Measurements from ENCODE around the gene MBD3L2B.
"Not testable (repeated sequence)": the region's sequence is repeated elsewhere in the genome, so short reads cannot be mapped to it uniquely, and the experiment has no call there.

Gene MBD3L2B

GRCh38 chr19:7021331-7021730, at the start of gene MBD3L2B:
MBD3L2B (minus strand) TSS chr19:7021431; CDS start chr19:7021397, 34 bp downstream.
- H3K27ac ChIP-seq, result not testable (repeated sequence)

GRCh38 chr19:7069904-7070226, 48.6 kb upstream of the MBD3L2B start:
- peak overlapping the region; percentile 82 for H3K27ac ChIP-seq
- TF ChIP-seq CTCF (IDR thresholded peaks at IDR 0.05) (no peak), ZFX (IDR thresholded peaks at IDR 0.05; ENCODE audit: borderline replicate concordance) (no peak)

GRCh38 chr19:7069042-7069903, 48.0 kb upstream of the MBD3L2B start, which contains the start of gene ZNF557:
ZNF557 (plus strand) TSS chr19:7069703; CDS start chr19:7075075, 5,372 bp downstream.
- TF ChIP-seq CTCF (IDR thresholded peaks at IDR 0.05) (no peak), ZFX (IDR thresholded peaks at IDR 0.05; ENCODE audit: borderline replicate concordance) (no peak)
- peak within 1 kb of the TSS; percentile 82 for H3K27ac ChIP-seq

- TF ChIP-seq ZFX (IDR thresholded peaks at IDR 0.05; ENCODE audit: borderline replicate concordance) (no peak), CTCF (IDR thresholded peaks at IDR 0.05) (no peak)
- H3K27ac ChIP-seq, result peak overlapping the region; percentile 82; the same call in 1 of the 2 replicates
Observed at GRCh38 chr19:7068599-7068998, 47.4 kb upstream of the MBD3L2B start.

- no peak for TF ChIP-seq ZFX (IDR thresholded peaks at IDR 0.05; ENCODE audit: borderline replicate concordance)
- no peak for TF ChIP-seq CTCF (IDR thresholded peaks at IDR 0.05)
- H3K27ac ChIP-seq, result no peak overlapping the region
Observed at GRCh38 chr19:7067716-7068115, 46.5 kb upstream of the MBD3L2B start.

GRCh38 chr19:7067122-7067521, 45.9 kb upstream of the MBD3L2B start:
- TF ChIP-seq CTCF (IDR thresholded peaks at IDR 0.05), result peak; percentile 48
- not testable (repeated sequence) for H3K27ac ChIP-seq

- no peak overlapping the region for H3K27ac ChIP-seq
- TF ChIP-seq ZFX (IDR thresholded peaks at IDR 0.05; ENCODE audit: borderline replicate concordance) (no peak), CTCF (IDR thresholded peaks at IDR 0.05) (no peak)
Observed at GRCh38 chr19:7063764-7064418, 42.7 kb upstream of the MBD3L2B start.

Measured in 22Rv1 (cell line).